Smooth muscle cell (in vitro differentiated cells): ENCODE data around the gene ASF1B. TPM values are rescaled to one million over a fixed set of nuclear protein-coding genes. Genes with fewer than 3 reads are reported as not detected.

Experiments used
- DNase-seq: peaks from one replicate; lab custom pipeline; 2025; ENCODE audit not compliant: unreplicated experiment; lab: John Stamatoyannopoulos, UW
- H2AFZ ChIP-seq: fragments of 200-600 bp; sonication (generic); 2 replicates; pipeline ENCODE4 v1.6.0; 2016; ENCODE audit warnings: antibody characterized with exemption, low read depth, mild to moderate bottlenecking
- H3F3A ChIP-seq: fragments of 200-600 bp; sonication (generic); 2 replicates; pipeline ENCODE4 v1.6.0; 2017; ENCODE audit warnings: antibody characterized with exemption, low read depth
- H3K27ac ChIP-seq: fragments of 200-600 bp; sonication (generic); 2 replicates; pipeline ENCODE4 v1.5.1; 2016; ENCODE audit warnings: low read depth, mild to moderate bottlenecking
- H3K27me3 ChIP-seq: fragments of 200-600 bp; sonication (generic); 2 replicates; pipeline ENCODE4 v1.6.1; 2016; ENCODE audit warnings: low read depth, mild to moderate bottlenecking
- H3K36me3 ChIP-seq: fragments of 200-600 bp; sonication (generic); 2 replicates; pipeline ENCODE4 v1.5.1; 2016; ENCODE audit warnings: low read depth
- H3K4me1 ChIP-seq: fragments of 200-600 bp; sonication (generic); 2 replicates; pipeline ENCODE4 v1.5.1; 2016; ENCODE audit warnings: low read depth
- H3K4me2 ChIP-seq: fragments of 200-600 bp; sonication (generic); 2 replicates; pipeline ENCODE4 v1.6.0; 2016; ENCODE audit warnings: mild to moderate bottlenecking
- H3K4me3 ChIP-seq: fragments of 200-600 bp; sonication (generic); 2 replicates; pipeline ENCODE4 v1.5.1; 2016; ENCODE audit warnings: mild to moderate bottlenecking
- H3K79me2 ChIP-seq: fragments of 200-600 bp; sonication (generic); 2 replicates; pipeline ENCODE4 v1.6.0; 2016; ENCODE audit warnings: low read depth, mild to moderate bottlenecking
- H3K9ac ChIP-seq: fragments of 200-600 bp; sonication (generic); 2 replicates; pipeline ENCODE4 v1.6.0; 2016; ENCODE audit warnings: low read depth
- H3K9me3 ChIP-seq: fragments of 200-600 bp; sonication (generic); replicated peaks from 2 replicates; pipeline ENCODE4 v1.5.1; 2016; ENCODE audit warnings: low read depth
- H4K20me1 ChIP-seq: fragments of 200-600 bp; sonication (generic); 2 replicates; pipeline ENCODE4 v1.6.0; 2016; ENCODE audit warnings: low read depth
- WGBS: methylation state at CpG from one replicate; pipeline ENCODE4 v1.1.7; 2016; ENCODE audit warnings: low lambda C conversion rate; 5-methylcytosine and 5-hydroxymethylcytosine counted together
- polyA plus RNA-seq: library from polyadenylated mRNA; unstranded; fragments of >200 nt; fragmentation: Nextera tagmentation; extraction: Ambion mirVana; gene quantifications from 2 replicates; pipeline ENCODE4 v1.2.1, GENCODE V29; 2016
- total RNA-seq: library from RNA; depleted of rRNA; stranded (reverse); fragments of >200 nt; gene quantifications from 2 replicates; pipeline ENCODE4 v1.2.3, GENCODE V29; 2014
- TF ChIP-seq, protein P1 (sequence below): fragments of 200-600 bp; sonication (generic); IDR thresholded peaks from 2 replicates; pipeline ENCODE4 v1.5.1; 2017; ENCODE audit warnings: borderline replicate concordance, mild to moderate bottlenecking, antibody characterized with exemption; ENCODE audit not compliant: insufficient read depth, poor library complexity, severe bottlenecking

Gene ASF1B
- total and polyA plus RNA-seq, 2 experiments from 2014 or later, result 11.3 to 13.4 TPM

DNA sequence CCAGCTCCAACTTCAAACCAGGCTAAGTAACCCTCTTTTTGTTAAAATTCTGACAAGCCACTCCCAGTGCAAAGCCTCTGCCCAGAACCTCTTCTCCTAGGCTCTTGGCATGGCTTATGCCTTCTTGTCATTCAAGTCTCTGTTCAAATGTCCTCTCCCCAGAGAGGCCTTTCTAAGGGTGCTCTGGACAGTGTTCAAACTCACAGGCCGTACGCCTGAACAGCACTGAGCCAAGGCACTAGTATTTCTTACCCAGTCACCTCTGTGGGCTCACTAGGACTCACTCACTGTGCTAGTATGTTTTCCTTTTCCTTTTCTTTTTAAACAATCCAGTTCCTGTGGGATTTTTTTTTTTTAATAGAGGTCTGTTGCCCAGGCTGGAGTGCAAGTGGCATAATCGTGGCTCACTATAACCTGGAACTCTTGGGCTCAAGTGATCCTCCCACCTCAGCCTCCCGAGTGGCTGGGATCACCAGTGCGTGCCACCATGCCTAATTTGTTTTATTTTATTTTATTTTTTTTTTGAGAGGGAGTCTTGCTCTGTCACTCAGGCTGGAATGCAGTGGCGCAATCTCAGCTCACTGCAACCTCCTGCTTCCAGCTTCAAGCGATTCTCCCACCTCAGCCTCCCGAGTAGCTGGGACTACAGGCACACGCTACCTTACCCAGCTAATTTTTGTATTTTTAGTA lies 2.3 kb upstream of the ASF1B start:
- H3K27me3 ChIP-seq, result no peaks in the 10 kb centered on the region
- H3K9ac ChIP-seq, result peak overlapping the region; percentile 31
- DNase-seq, result no peak
- H3K36me3 ChIP-seq, result no peaks in the 10 kb centered on the region
- no peak overlapping the region for H2AFZ ChIP-seq
- H3F3A ChIP-seq, result peaks cover 4% of the 10 kb centered on the region
- H3K4me3 ChIP-seq, result peak overlapping the region; percentile 65
- peak overlapping the region; percentile 79 for H3K4me2 ChIP-seq
- 59% methylated on average over 9 of the region's 9 CpGs for WGBS
- peaks cover 11% of the 10 kb centered on the region for H3K79me2 ChIP-seq
- H3K9me3 ChIP-seq, result no peaks in the 10 kb centered on the region
- H3K27ac ChIP-seq, result peak overlapping the region; percentile 85
- TF ChIP-seq, protein P1, sequence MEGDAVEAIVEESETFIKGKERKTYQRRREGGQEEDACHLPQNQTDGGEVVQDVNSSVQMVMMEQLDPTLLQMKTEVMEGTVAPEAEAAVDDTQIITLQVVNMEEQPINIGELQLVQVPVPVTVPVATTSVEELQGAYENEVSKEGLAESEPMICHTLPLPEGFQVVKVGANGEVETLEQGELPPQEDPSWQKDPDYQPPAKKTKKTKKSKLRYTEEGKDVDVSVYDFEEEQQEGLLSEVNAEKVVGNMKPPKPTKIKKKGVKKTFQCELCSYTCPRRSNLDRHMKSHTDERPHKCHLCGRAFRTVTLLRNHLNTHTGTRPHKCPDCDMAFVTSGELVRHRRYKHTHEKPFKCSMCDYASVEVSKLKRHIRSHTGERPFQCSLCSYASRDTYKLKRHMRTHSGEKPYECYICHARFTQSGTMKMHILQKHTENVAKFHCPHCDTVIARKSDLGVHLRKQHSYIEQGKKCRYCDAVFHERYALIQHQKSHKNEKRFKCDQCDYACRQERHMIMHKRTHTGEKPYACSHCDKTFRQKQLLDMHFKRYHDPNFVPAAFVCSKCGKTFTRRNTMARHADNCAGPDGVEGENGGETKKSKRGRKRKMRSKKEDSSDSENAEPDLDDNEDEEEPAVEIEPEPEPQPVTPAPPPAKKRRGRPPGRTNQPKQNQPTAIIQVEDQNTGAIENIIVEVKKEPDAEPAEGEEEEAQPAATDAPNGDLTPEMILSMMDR, result no peak
- peaks cover 17% of the 10 kb centered on the region for H4K20me1 ChIP-seq
- H3K4me1 ChIP-seq, result peaks cover 26% of the 10 kb centered on the region

DNA sequence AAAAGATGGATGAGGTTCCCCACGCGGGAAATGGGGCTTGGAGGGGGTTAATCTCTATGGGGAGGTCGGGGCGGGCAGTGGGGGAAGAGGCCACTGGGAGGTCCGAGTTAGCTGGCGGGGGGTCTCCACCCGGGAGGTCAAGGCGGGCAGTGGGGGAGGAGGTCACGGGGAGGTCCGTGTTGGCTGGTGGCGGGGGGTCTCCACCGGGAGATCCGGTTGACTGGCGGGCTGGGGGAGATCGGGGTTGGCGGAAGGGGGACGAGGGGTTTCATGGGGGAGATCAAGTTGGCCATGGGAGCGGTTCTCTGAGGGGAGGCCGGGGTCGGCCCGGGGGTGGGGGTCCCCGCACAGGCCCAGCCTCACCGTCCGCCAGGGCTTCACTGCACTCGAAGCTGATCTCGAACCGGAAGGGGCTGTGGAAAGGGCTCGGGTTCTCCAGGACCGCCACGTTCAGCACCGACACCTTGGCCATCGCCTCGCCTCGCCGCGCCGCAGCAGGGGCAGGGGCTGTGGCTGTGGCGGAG lies 342 bp downstream of the ASF1B start:
- 0% methylated on average over 9 of the region's 38 CpGs for WGBS
- Histone ChIP-seq H3K4me3 (peak overlapping the region; percentile 60), H3K9ac (peak overlapping the region; percentile 43), H3K27me3 (no peaks in the 10 kb centered on the region), H3K36me3 (no peaks in the 10 kb centered on the region), H3F3A (peaks cover 4% of the 10 kb centered on the region), H3K27ac (no peak overlapping the region), H3K4me1 (peaks cover 26% of the 10 kb centered on the region), H3K79me2 (peaks cover 11% of the 10 kb centered on the region), H2AFZ (peak overlapping the region; percentile 93), H4K20me1 (peaks cover 6% of the 10 kb centered on the region), H3K4me2 (peak overlapping the region; percentile 94), H3K9me3 (no peaks in the 10 kb centered on the region)
- DNase-seq, result no peak
- TF ChIP-seq, protein P1, result no peak

DNA sequence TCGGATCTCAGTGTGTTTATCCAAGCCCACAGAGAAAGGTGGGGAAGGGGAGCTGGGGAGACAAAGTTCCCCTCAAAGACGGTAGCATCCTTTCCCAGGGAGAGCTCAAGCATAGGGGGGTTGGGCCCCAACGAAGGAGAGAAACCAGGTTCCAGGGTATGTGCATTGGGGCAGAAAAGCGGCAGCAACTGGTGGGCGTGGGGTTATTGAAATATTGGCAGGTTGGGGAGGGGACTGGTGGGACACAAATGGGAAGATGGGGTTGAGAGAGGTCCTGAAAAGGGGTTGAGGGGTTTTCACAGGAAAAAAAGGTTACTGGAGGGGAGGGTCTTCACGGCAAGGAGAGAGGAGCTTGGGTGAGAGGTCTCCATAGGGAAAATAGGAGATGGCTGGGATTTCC lies 1.0 kb downstream of the ASF1B start:
- no peaks in the 10 kb centered on the region for H3K9me3 ChIP-seq
- peaks cover 4% of the 10 kb centered on the region for H3F3A ChIP-seq
- peaks cover 5% of the 10 kb centered on the region for H4K20me1 ChIP-seq
- TF ChIP-seq, protein P1, result no peak
- no peaks in the 10 kb centered on the region for H3K27me3 ChIP-seq
- peaks cover 26% of the 10 kb centered on the region for H3K4me1 ChIP-seq
- peak overlapping the region; percentile 94 for H3K4me2 ChIP-seq
- H3K79me2 ChIP-seq, result peaks cover 11% of the 10 kb centered on the region
- WGBS, result 73% methylated on average over 6 of the region's 6 CpGs
- no peak overlapping the region for H3K27ac ChIP-seq
- H3K36me3 ChIP-seq, result no peaks in the 10 kb centered on the region
- H3K9ac ChIP-seq, result no peak overlapping the region
- H3K4me3 ChIP-seq, result peak overlapping the region; percentile 60
- no peak overlapping the region for H2AFZ ChIP-seq
- no peak for DNase-seq
